DND-41 (cell line): ENCODE data around the gene ADAMTS15.

Experiments used
- EZH2 ChIP-seq: IDR thresholded peaks from 3 replicates; pipeline ENCODE4 v1.6.1; 2012; ENCODE audit warnings: borderline replicate concordance, low read depth, mild to moderate bottlenecking, moderate library complexity, low read length, inconsistent platforms; ENCODE audit not compliant: severe bottlenecking
- TF ChIP-seq, protein P1 (sequence below): IDR thresholded peaks from 2 replicates; pipeline ENCODE4 v1.5.1; 2012; ENCODE audit warnings: borderline replicate concordance, low read length, moderate library complexity, mild to moderate bottlenecking; ENCODE audit not compliant: poor library complexity, severe bottlenecking; ENCODE audit errors: extremely low read depth

DNA sequence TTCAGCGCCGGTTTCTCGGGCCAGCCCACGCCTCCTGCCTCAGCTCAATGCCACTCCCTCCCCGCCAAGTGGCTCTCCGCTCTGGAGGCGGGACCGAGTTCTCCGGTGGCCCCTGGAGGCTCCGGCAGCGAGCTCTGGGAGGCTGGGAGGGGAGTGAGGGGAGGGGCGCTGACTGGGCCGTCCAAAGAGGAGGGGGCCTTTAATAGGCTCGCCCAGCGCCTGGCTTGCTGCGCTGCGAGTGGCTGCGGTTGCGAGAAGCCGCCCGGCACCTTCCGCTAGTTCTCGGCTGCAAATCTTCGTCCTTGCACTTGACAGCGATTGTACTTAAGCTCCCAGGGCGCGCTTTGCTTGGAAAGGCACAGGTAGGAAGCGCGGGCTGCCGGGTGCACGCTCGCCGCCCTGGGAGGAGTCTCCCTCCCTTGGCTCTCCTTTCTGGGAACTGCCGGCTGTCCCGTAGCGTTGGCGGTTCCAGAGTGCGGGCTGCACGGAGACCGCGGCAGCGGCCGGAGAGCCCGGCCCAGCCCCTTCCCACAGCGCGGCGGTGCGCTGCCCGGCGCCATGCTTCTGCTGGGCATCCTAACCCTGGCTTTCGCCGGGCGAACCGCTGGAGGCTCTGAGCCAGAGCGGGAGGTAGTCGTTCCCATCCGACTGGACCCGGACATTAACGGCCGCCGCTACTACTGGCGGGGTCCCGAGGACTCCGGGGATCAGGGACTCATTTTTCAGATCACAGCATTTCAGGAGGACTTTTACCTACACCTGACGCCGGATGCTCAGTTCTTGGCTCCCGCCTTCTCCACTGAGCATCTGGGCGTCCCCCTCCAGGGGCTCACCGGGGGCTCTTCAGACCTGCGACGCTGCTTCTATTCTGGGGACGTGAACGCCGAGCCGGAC lies at the start of gene ADAMTS15:
- TF ChIP-seq, protein P1, sequence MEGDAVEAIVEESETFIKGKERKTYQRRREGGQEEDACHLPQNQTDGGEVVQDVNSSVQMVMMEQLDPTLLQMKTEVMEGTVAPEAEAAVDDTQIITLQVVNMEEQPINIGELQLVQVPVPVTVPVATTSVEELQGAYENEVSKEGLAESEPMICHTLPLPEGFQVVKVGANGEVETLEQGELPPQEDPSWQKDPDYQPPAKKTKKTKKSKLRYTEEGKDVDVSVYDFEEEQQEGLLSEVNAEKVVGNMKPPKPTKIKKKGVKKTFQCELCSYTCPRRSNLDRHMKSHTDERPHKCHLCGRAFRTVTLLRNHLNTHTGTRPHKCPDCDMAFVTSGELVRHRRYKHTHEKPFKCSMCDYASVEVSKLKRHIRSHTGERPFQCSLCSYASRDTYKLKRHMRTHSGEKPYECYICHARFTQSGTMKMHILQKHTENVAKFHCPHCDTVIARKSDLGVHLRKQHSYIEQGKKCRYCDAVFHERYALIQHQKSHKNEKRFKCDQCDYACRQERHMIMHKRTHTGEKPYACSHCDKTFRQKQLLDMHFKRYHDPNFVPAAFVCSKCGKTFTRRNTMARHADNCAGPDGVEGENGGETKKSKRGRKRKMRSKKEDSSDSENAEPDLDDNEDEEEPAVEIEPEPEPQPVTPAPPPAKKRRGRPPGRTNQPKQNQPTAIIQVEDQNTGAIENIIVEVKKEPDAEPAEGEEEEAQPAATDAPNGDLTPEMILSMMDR = no peak
- no peak for TF ChIP-seq EZH2
